Ammon's horn (tissue), 1 donor: ENCODE results near the gene ELOF1.
A peak's percentile ranks its signal among the peaks of the same experiment; 100 is the strongest.
"Not testable (repeated sequence)": the region's sequence is repeated elsewhere in the genome, so short reads cannot be mapped to it uniquely, and the experiment has no call there.

Experiments
- DNase-seq: peaks from one replicate; pipeline ENCODE4 v3.0.0-alpha.2; 2016; ENCODE audit warnings: low spot score

Gene ELOF1

GRCh38 chr19:11570039-11570462 lies 11.0 kb upstream of the ELOF1 start:
- no peak for DNase-seq

GRCh38 chr19:11566164-11566563 lies 7.1 kb upstream of the ELOF1 start:
- DNase-seq = no peak

GRCh38 chr19:11565649-11565980 lies 6.6 kb upstream of the ELOF1 start:
- not testable (repeated sequence) for DNase-seq

- not testable (repeated sequence) for DNase-seq
Measured at GRCh38 chr19:11564082-11564807, 5.2 kb upstream of the ELOF1 start.

- DNase-seq = no peak
Measured at GRCh38 chr19:11563532-11563931, 4.5 kb upstream of the ELOF1 start.

- peak; percentile 78 for DNase-seq
Measured at GRCh38 chr19:11560404-11561051, 1.5 kb upstream of the ELOF1 start.

GRCh38 chr19:11556634-11557420 lies 2.2 kb downstream of the ELOF1 start:
- DNase-seq = no peak

- DNase-seq = peak; percentile 44
Measured at GRCh38 chr19:11555246-11555645, 3.8 kb downstream of the ELOF1 start.

- no peak for DNase-seq
Measured at GRCh38 chr19:11554160-11554559, 4.9 kb downstream of the ELOF1 start.

GRCh38 chr19:11552666-11553372 lies 6.2 kb downstream of the ELOF1 start:
- DNase-seq = no peak

GRCh38 chr19:11551603-11552235 lies 7.3 kb downstream of the ELOF1 start:
- DNase-seq = no peak

- DNase-seq = no peak
Measured at GRCh38 chr19:11550265-11550664, 8.8 kb downstream of the ELOF1 start.

GRCh38 chr19:11549386-11549953 lies 9.6 kb downstream of the ELOF1 start:
- no peak for DNase-seq

GRCh38 chr19:11547929-11548700 lies 10.9 kb downstream of the ELOF1 start:
- no peak for DNase-seq

- no peak for DNase-seq
Measured at GRCh38 chr19:11541238-11541637, 17.8 kb downstream of the ELOF1 start.

- no peak for DNase-seq
Measured at GRCh38 chr19:11540645-11541044, 18.4 kb downstream of the ELOF1 start.

- no peak for DNase-seq
Measured at GRCh38 chr19:11539495-11540365, 19.3 kb downstream of the ELOF1 start.

- no peak for DNase-seq
Measured at GRCh38 chr19:11538232-11539036, 20.6 kb downstream of the ELOF1 start, which contains the start of gene CNN1. Gene CNN1, plus strand, starts transcription at chr19:11538851. Its CDS starts 77 bp downstream, at chr19:11538928.
